ENCODE data around the gene CCDC87. TPM values are rescaled to one million over a fixed set of nuclear protein-coding genes. Genes with fewer than 3 reads are reported as not detected.

Gene CCDC87
- total RNA-seq, 1 donor from 2014 or later: 0.41 TPM

GRCh38 chr11:66564538-66564937, 28.3 kb downstream of the CCDC87 start:
- TF ChIP-seq, protein P1, sequence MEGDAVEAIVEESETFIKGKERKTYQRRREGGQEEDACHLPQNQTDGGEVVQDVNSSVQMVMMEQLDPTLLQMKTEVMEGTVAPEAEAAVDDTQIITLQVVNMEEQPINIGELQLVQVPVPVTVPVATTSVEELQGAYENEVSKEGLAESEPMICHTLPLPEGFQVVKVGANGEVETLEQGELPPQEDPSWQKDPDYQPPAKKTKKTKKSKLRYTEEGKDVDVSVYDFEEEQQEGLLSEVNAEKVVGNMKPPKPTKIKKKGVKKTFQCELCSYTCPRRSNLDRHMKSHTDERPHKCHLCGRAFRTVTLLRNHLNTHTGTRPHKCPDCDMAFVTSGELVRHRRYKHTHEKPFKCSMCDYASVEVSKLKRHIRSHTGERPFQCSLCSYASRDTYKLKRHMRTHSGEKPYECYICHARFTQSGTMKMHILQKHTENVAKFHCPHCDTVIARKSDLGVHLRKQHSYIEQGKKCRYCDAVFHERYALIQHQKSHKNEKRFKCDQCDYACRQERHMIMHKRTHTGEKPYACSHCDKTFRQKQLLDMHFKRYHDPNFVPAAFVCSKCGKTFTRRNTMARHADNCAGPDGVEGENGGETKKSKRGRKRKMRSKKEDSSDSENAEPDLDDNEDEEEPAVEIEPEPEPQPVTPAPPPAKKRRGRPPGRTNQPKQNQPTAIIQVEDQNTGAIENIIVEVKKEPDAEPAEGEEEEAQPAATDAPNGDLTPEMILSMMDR (IDR thresholded peaks at IDR 0.05; ENCODE audit: borderline replicate concordance): no peak
- Histone ChIP-seq H3K36me3 (peaks cover 3% of the 10 kb centered on the region), H3K27me3 (ENCODE audit: low read depth) (no peaks in the 10 kb centered on the region), H3K9me3 (replicated peaks) (no peaks in the 10 kb centered on the region), H3K4me1 (peaks cover 17% of the 10 kb centered on the region), H3K27ac (replicated peaks) (no peak overlapping the region), H3K4me3 (no peak overlapping the region)
- intact Hi-C loops (cut with micrococcal nuclease): no loop called here
- DNase-seq: no peak

- peaks cover 3% of the 10 kb centered on the region for H3K36me3 ChIP-seq
- TF ChIP-seq, protein P1 (IDR thresholded peaks at IDR 0.05; ENCODE audit: borderline replicate concordance): no peak
- no peaks in the 10 kb centered on the region for H3K9me3 ChIP-seq (replicated peaks)
- DNase-seq: no peak
- H3K27ac ChIP-seq (replicated peaks): no peak overlapping the region
- peaks cover 4% of the 10 kb centered on the region for H3K27me3 ChIP-seq (ENCODE audit: low read depth)
- peaks cover 21% of the 10 kb centered on the region for H3K4me1 ChIP-seq
- H3K4me3 ChIP-seq: no peak overlapping the region
- intact Hi-C loops (cut with micrococcal nuclease): no loop called here
These were observed 29.0 kb downstream of the CCDC87 start for GRCh38 chr11:66563832-66564231.

DNA sequence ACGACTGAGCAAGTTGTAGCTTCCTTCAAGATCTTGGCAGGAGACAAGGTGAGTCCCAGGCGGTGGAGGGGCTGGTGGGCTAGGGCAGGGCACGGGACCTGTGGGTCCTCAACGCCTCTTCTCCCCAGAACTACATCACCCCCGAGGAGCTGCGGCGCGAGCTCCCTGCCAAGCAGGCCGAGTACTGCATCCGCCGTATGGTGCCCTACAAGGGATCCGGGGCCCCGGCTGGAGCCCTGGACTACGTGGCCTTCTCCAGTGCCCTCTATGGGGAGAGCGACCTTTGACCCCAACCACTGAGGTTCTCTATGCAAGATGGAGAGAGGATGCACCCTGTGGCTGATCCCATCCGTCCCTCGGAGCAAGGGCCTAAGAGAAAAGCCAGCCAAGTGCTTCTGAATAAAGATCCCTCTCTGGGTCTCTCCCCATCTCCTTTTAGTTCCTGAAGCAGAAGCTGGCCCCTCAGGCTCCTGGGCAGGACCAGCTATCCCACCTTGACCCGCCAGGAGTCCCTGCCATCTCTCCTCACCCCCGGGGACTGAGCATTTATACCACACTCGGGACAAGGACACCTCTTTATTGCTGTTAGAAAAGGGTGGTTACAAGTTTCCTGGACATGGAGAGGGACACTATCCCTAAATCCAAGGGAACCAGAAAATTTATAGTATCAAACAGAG, 29.8 kb downstream of the CCDC87 start:
- intact Hi-C loops (cut with micrococcal nuclease): no loop called here
- DNase-seq: no peak
- no peak overlapping the region for H3K4me3 ChIP-seq
- TF ChIP-seq, protein P1 (IDR thresholded peaks at IDR 0.05; ENCODE audit: borderline replicate concordance): no peak
- peaks cover 12% of the 10 kb centered on the region for H3K27me3 ChIP-seq (ENCODE audit: low read depth)
- peaks cover 16% of the 10 kb centered on the region for H3K4me1 ChIP-seq
- no peak overlapping the region for H3K27ac ChIP-seq (replicated peaks)
- H3K9me3 ChIP-seq (replicated peaks): no peaks in the 10 kb centered on the region
- peaks cover 3% of the 10 kb centered on the region for H3K36me3 ChIP-seq

DNA sequence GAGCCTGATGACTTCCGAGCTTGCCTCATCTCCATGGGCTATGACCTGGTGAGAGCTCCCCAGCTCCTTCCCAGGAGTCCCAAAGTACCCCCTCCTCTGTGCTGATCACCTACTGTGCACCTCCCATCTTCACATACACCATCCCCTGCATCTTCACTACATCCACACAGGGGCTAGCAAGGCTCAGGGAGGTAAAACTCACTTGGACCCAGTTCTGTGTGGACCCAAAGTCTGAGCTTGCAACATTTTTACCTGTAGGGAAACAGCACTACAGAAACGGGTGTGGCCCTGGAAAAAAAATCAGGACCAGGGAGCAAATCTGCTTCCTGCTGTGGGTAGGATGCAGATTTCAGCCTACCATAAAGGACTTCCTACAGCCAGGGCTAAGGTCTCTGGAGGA, 30.6 kb downstream of the CCDC87 start:
- TF ChIP-seq, protein P1 (IDR thresholded peaks at IDR 0.05; ENCODE audit: borderline replicate concordance): no peak

GRCh38 chr11:66561975-66562248, 31.0 kb downstream of the CCDC87 start:
- intact Hi-C loops (cut with micrococcal nuclease): no loop called here
- Histone ChIP-seq H3K27me3 (ENCODE audit: low read depth) (peaks cover 23% of the 10 kb centered on the region), H3K9me3 (replicated peaks) (no peaks in the 10 kb centered on the region), H3K4me3 (no peak overlapping the region), H3K36me3 (peaks cover 3% of the 10 kb centered on the region), H3K27ac (replicated peaks) (no peak overlapping the region), H3K4me1 (peaks cover 10% of the 10 kb centered on the region)
- DNase-seq: no peak
- TF ChIP-seq, protein P1 (IDR thresholded peaks at IDR 0.05; ENCODE audit: borderline replicate concordance): no peak

More for the DNA sequence above, 30.6 kb downstream of the CCDC87 start:
- peaks cover 3% of the 10 kb centered on the region for H3K36me3 ChIP-seq
- H3K27ac ChIP-seq (replicated peaks): no peak overlapping the region
- intact Hi-C loops (cut with micrococcal nuclease): no loop called here
- peaks cover 20% of the 10 kb centered on the region for H3K27me3 ChIP-seq (ENCODE audit: low read depth)
- no peaks in the 10 kb centered on the region for H3K9me3 ChIP-seq (replicated peaks)
- H3K4me1 ChIP-seq: peaks cover 10% of the 10 kb centered on the region
- no peak overlapping the region for H3K4me3 ChIP-seq
- no peak for DNase-seq

All from left ventricle myocardium inferior (tissue), 1 donor.